Gastroesophageal sphincter (tissue), 3 donors: Measurements from ENCODE around the gene PYGM.

Experiments used
- CTCF ChIP-seq, 4 experiments: fragments of 200-600 bp in 2 of 4; fragments of 450-650 bp in 2 of 4; sonication (generic) in 1 of 4; IDR thresholded peaks; one replicate each; pipeline ENCODE4 v1.5.1; 2017 to 2019; ENCODE audit warnings: antibody characterized with exemption in 4 of 4, mild to moderate bottlenecking in 2 of 4, moderate library complexity in 2 of 4
- EP300 ChIP-seq: sonication (generic); formaldehyde crosslinking; IDR thresholded peaks from one replicate; pipeline ENCODE4 v1.6.1; 2017; ENCODE audit warnings: antibody characterized with exemption, mild to moderate bottlenecking
- POLR2A ChIP-seq, 2 donors: fragments of 450-650 bp; IDR thresholded peaks; one replicate each; pipeline ENCODE4 v1.6.1; 2017; ENCODE audit warnings: antibody characterized with exemption in 2 of 2, mild to moderate bottlenecking in 2 of 2, moderate library complexity in 1 of 2

GRCh38 chr11:64723117-64723906 is 36.5 kb downstream of the PYGM start, which contains the start of gene NRXN2:
- TF ChIP-seq CTCF (IDR thresholded peaks at IDR 0.05): peak in 3 of 4 experiments; percentile 88 to 99 (median 89)
- no peak for TF ChIP-seq POLR2A (IDR thresholded peaks at IDR 0.05)
- TF ChIP-seq EP300: no peak
